Small intestine (tissue), 7 donors: ENCODE measurements around the gene AKR1B1. TPM values are rescaled to one million over a fixed set of nuclear protein-coding genes. Genes with fewer than 3 reads are reported as not detected.

Experiments used
- DNase-seq, 2 donors: peaks; one replicate each; pipeline versions ENCODE4 v3.0.0 to v3.0.0-alpha.2; 2013
- FAIRE-seq: peaks from 2 replicates; lab custom pipeline; 2012; peaks lifted over from hg19 to GRCh38; lab: Jason Lieb, UNC
- H3K27ac ChIP-seq, 3 donors: one replicate each; pipeline ENCODE4 v1.5.1; 2013; ENCODE audit warnings: low read length in 2 of 3, mild to moderate bottlenecking in 2 of 3, control low read depth in 1 of 3, inconsistent platforms in 1 of 3, low read depth in 1 of 3, moderate library complexity in 1 of 3
- H3K27me3 ChIP-seq, 3 donors: one replicate each; pipeline ENCODE4 v1.6.1; 2013; ENCODE audit warnings: low read length in 3 of 3, inconsistent platforms in 1 of 3; ENCODE audit not compliant: control insufficient read depth in 3 of 3, insufficient read depth in 3 of 3
- H3K36me3 ChIP-seq, 3 donors: one replicate each; pipeline ENCODE4 v1.6.1; 2013; ENCODE audit warnings: low read length in 3 of 3, inconsistent platforms in 1 of 3, low read depth in 1 of 3, mild to moderate bottlenecking in 1 of 3, moderate library complexity in 1 of 3; ENCODE audit not compliant: control insufficient read depth in 3 of 3, insufficient read depth in 2 of 3
- H3K4me1 ChIP-seq, 3 donors: one replicate each; pipeline ENCODE4 v1.6.1; 2013; ENCODE audit warnings: low read length in 2 of 3, inconsistent platforms in 1 of 3, low read depth in 1 of 3, mild to moderate bottlenecking in 1 of 3, moderate library complexity in 1 of 3; ENCODE audit not compliant: control insufficient read depth in 3 of 3, insufficient read depth in 2 of 3
- H3K4me3 ChIP-seq, 3 donors: one replicate each; pipeline ENCODE4 v1.5.1; 2013; ENCODE audit warnings: low read length in 3 of 3, control low read depth in 1 of 3, inconsistent platforms in 1 of 3, low read depth in 1 of 3, mild to moderate bottlenecking in 1 of 3, moderate library complexity in 1 of 3
- H3K9me3 ChIP-seq, 2 donors: one replicate each; pipeline ENCODE4 v1.6.1; 2013; ENCODE audit warnings: low read depth in 1 of 2, low read length in 1 of 2; ENCODE audit not compliant: control insufficient read depth in 2 of 2, insufficient read depth in 1 of 2
- WGBS, 3 donors: extraction: QIAGEN DNeasy Blood & Tissue Kit; methylation state at CpG; one replicate each; pipeline ENCODE4 v1.1.7; 2013; 5-methylcytosine and 5-hydroxymethylcytosine counted together
- polyA plus RNA-seq, 4 donors: library from polyadenylated mRNA; stranded (reverse) in 3 of 4; unstranded in 1 of 4; fragments of 200-250 nt in 3 of 4; fragments of 120-200 nt in 1 of 4; gene quantifications; one replicate each; pipeline versions ENCODE4 v1.2.1 to v1.2.3, GENCODE V29; 2013
- donor health status: healthy with polysubstance abuse.
- donor health status: control.
- donor health status: control.
- donor health status: Bipolar disorder and iron deficiency.
- donor health status: healthy.

AKR1B1 gene
- polyA plus RNA-seq, 4 donors = 10.3 to 57.6 (median 28.3) TPM

GRCh38 chr7:134420424-134421125 lies 38.3 kb downstream of the AKR1B1 start:
- DNase-seq = peak; percentile 79 to 87
- Histone ChIP-seq H3K4me3 (no peak overlapping the region), H3K27ac (no peak overlapping the region), H3K9me3 (peaks cover 0 to 2% of the 10 kb centered on the region in 2 donors), H3K4me1 (peaks cover 0 to 8% (median 2%) of the 10 kb centered on the region in 3 donors), H3K36me3 (no peaks in the 10 kb centered on the region), H3K27me3 (no peaks in the 10 kb centered on the region)
- FAIRE-seq = no peak
- 53 to 62% (median 55%) methylated on average over 8 of the region's 8 CpGs for WGBS, 3 donors

GRCh38 chr7:134419875-134420274 lies 39.0 kb downstream of the AKR1B1 start:
- H3K4me3 ChIP-seq = no peak overlapping the region
- DNase-seq (no peak), FAIRE-seq (no peak)
- WGBS, 3 donors = 43 to 51% (median 43%) methylated on average over 3 of the region's 3 CpGs
- no peaks in the 10 kb centered on the region for H3K36me3 ChIP-seq
- H3K27ac ChIP-seq = no peak overlapping the region
- no peaks in the 10 kb centered on the region for H3K27me3 ChIP-seq
- peaks cover 0 to 2% of the 10 kb centered on the region in 2 donors for H3K9me3 ChIP-seq
- H3K4me1 ChIP-seq = peaks cover 0 to 8% (median 2%) of the 10 kb centered on the region in 3 donors

- H3K9me3 ChIP-seq = peaks cover 0 to 2% of the 10 kb centered on the region in 2 donors
- H3K27me3 ChIP-seq = no peaks in the 10 kb centered on the region
- H3K27ac ChIP-seq = no peak overlapping the region
- DNase-seq (peak; percentile 12 to 65), FAIRE-seq (no peak)
- H3K4me3 ChIP-seq = no peak overlapping the region
- peaks cover 0 to 8% (median 2%) of the 10 kb centered on the region in 3 donors for H3K4me1 ChIP-seq
- H3K36me3 ChIP-seq = no peaks in the 10 kb centered on the region
- 64 to 81% (median 78%) methylated on average over 3 of the region's 3 CpGs for WGBS, 3 donors
These were observed 39.8 kb downstream of the AKR1B1 start for GRCh38 chr7:134419085-134419484.

DNA sequence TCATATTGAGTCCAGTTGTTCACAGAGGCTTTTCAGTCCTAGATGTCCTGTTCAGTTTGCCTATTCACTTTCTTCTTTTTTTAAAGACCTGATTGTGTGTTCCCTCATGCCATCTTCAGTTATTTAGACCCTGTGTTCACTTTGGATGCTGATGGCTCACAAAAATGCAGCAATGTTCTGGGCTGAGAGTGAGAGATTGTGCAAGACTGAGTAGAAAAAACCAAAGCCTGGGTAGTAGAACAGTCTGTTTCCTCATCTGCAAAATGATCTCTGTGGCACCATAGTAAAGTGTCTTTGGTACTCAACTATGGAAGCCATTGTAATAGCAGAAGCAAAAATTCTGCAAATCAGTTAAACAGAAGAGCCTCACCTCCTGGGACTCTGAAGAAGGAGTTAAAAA lies 43.2 kb downstream of the AKR1B1 start:
- peaks cover 0 to under 1% (median 0%) of the 10 kb centered on the region in 3 donors for H3K4me1 ChIP-seq
- no peak for FAIRE-seq
- no peaks in the 10 kb centered on the region for H3K36me3 ChIP-seq
- no peak overlapping the region for H3K4me3 ChIP-seq
- DNase-seq = no peak
- peaks cover 0 to 1% of the 10 kb centered on the region in 2 donors for H3K9me3 ChIP-seq
- no peak overlapping the region for H3K27ac ChIP-seq
- no peaks in the 10 kb centered on the region for H3K27me3 ChIP-seq

DNA sequence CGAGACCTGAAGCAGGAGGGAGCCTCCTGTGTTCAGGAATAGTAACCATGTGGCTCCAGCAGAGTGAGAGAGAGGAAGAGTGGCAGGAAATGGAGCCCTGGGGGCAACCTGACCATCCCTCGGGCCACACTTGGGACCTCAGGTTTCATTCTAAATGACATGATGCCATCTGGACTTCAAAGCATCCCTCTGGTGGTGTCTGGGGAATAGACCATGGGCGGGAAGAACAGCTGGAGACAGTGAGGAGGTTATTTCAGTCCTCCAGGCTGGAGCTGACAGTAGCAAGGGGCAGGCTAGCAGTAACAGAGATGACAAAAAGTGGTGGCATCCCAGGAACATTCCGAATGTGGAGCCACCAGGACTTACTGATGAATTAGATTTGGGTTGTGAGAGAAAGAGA lies 44.8 kb downstream of the AKR1B1 start:
- no peak overlapping the region for H3K27ac ChIP-seq
- WGBS, 3 donors = 66 to 69% (median 68%) methylated on average over 4 of the region's 4 CpGs
- no peaks in the 10 kb centered on the region for H3K9me3 ChIP-seq
- no peak overlapping the region for H3K4me3 ChIP-seq
- no peak for FAIRE-seq
- H3K36me3 ChIP-seq = no peaks in the 10 kb centered on the region
- H3K4me1 ChIP-seq = no peaks in the 10 kb centered on the region
- no peak for DNase-seq
- no peaks in the 10 kb centered on the region for H3K27me3 ChIP-seq

- Histone ChIP-seq H3K4me1 (no peaks in the 10 kb centered on the region), H3K4me3 (no peak overlapping the region), H3K27ac (no peak overlapping the region), H3K36me3 (no peaks in the 10 kb centered on the region), H3K27me3 (peaks cover 0 to 2% (median 0%) of the 10 kb centered on the region in 3 donors), H3K9me3 (no peaks in the 10 kb centered on the region)
- FAIRE-seq (no peak), DNase-seq (no peak)
- 61 to 72% (median 65%) methylated on average over 3 of the region's 3 CpGs for WGBS, 3 donors
These were observed 51.6 kb downstream of the AKR1B1 start for GRCh38 chr7:134407311-134407710.

DNA sequence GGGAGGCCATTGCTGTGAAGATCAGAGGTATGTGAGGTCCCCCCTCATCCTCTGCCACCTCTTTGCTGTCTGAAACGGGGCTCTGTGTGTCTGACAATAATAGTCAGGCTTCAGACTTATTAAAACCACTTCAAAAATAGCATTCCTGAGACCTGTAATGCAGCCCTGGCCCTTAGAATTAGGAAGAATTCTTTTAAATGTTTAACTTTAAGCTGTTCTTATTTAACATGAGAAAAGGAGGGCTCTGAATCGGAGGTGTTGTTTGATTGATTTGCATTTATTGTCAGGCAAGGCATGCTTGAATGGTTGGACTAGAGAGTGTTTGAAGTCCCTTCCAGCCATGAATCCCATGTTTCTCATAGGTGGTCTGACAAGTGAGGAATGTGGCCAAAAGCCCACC lies 52.5 kb downstream of the AKR1B1 start:
- H3K4me1 ChIP-seq = no peaks in the 10 kb centered on the region
- no peak overlapping the region for H3K27ac ChIP-seq
- no peak overlapping the region for H3K4me3 ChIP-seq
- H3K27me3 ChIP-seq = peaks cover 0 to 2% (median 0%) of the 10 kb centered on the region in 3 donors
- DNase-seq = no peak
- FAIRE-seq = no peak
- H3K9me3 ChIP-seq = no peaks in the 10 kb centered on the region
- WGBS, 3 donors = 46 to 62% (median 52%) methylated on average over 2 of the region's 2 CpGs
- H3K36me3 ChIP-seq = no peaks in the 10 kb centered on the region

DNA sequence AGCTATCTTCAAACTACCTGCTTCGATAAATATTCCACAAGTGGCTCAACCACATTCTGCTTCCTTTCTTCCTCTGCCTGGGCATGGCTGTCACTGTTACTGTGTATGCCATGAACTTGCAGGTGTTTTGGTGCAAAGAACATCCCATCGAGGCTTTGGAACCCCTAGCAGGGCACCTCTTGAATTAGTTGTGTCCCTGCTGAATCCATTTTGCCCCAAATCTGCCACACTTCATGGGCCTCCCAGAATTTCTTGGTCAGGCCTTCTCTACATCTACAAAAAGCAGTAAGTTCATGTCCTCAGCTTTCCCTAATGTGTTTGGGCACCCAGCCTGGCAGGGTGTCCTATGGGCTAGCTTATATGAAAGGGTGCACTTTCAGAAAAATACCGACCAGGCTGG lies 53.6 kb downstream of the AKR1B1 start:
- 66 to 88% (median 79%) methylated on average over 3 of the region's 3 CpGs for WGBS, 3 donors
- Histone ChIP-seq H3K9me3 (no peaks in the 10 kb centered on the region), H3K36me3 (no peaks in the 10 kb centered on the region), H3K4me1 (no peaks in the 10 kb centered on the region), H3K4me3 (no peak overlapping the region), H3K27me3 (peaks cover 0 to 2% (median 0%) of the 10 kb centered on the region in 3 donors), H3K27ac (no peak overlapping the region)
- DNase-seq (no peak), FAIRE-seq (no peak)

- FAIRE-seq = no peak
- H3K4me1 ChIP-seq = no peaks in the 10 kb centered on the region
- no peaks in the 10 kb centered on the region for H3K9me3 ChIP-seq
- H3K4me3 ChIP-seq = no peak overlapping the region
- WGBS, 3 donors = 94 to 100% (median 95%) methylated on average over 1 of the region's 1 CpG
- no peak overlapping the region for H3K27ac ChIP-seq
- H3K36me3 ChIP-seq = no peaks in the 10 kb centered on the region
- no peak for DNase-seq
- H3K27me3 ChIP-seq = peaks cover 0 to 2% (median 0%) of the 10 kb centered on the region in 3 donors
These were observed 55.8 kb downstream of the AKR1B1 start for GRCh38 chr7:134403062-134403461.
